Fibroblast of skin of left quadriceps (primary cell): ENCODE results near the gene NTRK1.

ENCODE experiments used
- DNase-seq, 2 experiments: peaks; one replicate each; pipeline ENCODE4 v3.0.0-alpha.2; 2013; ENCODE audit warnings: low read depth in 2 of 2

Gene NTRK1

DNA sequence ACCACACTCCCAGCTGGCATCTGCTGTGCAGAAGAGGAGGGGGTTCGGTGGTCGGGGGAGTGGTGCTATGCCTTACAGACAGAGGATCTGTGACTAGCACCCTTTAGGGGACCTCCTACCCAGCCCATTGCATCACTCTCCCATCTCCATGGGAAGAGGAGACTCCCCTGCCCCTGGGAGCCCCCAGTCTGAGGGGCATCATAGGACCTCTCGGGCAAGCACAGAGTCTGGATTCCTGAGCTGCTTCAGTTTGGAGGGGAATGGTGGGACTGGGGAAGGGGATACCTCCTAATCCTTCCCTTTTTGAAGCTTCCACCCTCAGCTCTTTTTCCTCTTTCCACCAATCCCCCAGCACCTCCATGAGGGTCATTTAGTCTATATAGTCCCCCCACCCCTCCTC lies 3.1 kb upstream of the NTRK1 start:
- DNase-seq = no peak

GRCh38 chr1:156858555-156858956 lies 2.1 kb upstream of the NTRK1 start:
- DNase-seq = no peak

- no peak for DNase-seq
These were observed 1.6 kb upstream of the NTRK1 start, which contains the start of gene INSRR for GRCh38 chr1:156858959-156859522. Gene INSRR, minus strand, starts transcription at chr1:156859117. Its CDS starts 496 bp downstream, at chr1:156858621.

- no peak for DNase-seq
These were observed 1.0 kb upstream of the NTRK1 start for GRCh38 chr1:156859523-156860112.

- DNase-seq = no peak
These were observed 495 bp upstream of the NTRK1 start for GRCh38 chr1:156860113-156860627.

DNA sequence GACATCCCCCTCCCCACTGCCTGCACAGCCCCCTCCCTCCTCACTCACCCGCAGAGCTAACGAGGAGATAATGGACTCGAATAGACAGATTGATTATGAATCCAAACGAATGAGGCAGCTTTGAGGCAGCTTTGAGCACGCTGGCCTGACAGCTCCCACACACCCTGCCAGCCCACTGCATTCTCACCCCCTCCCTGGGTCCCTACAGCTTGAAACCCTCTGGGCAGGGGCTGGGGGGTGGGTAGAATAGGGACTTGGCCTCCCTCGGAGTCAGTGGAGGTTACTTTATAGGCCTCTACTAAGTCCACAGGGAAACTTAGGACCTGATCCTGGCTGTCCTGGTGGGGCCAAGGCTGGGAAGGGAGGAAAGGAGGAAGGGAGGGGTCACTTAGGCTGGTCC lies 1.9 kb downstream of the NTRK1 start:
- no peak for DNase-seq

GRCh38 chr1:156862997-156863599 lies 2.4 kb downstream of the NTRK1 start:
- DNase-seq = no peak

GRCh38 chr1:156863631-156864030 lies 3.0 kb downstream of the NTRK1 start:
- DNase-seq = no peak

- no peak for DNase-seq
These were observed 4.1 kb downstream of the NTRK1 start for GRCh38 chr1:156864796-156865195.

DNA sequence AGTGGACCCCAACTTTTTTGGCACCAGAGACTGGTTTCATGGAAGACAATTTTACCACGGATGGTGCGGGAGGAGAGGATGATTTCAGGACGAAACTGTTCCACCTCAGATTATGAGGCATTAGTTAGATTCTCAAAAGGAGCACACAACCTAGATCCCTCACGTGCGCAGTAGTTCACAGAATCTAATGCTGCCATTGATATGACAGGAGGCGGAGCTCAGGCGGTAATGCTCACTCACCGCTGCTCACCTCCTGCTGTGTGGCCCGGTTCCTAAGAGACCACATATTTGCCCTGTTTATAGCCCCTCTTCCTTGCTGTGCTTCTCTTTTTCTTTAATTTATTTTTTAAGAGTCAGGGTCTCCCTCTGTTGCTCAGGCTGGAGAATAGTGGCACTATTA lies 4.6 kb downstream of the NTRK1 start:
- no peak for DNase-seq

DNA sequence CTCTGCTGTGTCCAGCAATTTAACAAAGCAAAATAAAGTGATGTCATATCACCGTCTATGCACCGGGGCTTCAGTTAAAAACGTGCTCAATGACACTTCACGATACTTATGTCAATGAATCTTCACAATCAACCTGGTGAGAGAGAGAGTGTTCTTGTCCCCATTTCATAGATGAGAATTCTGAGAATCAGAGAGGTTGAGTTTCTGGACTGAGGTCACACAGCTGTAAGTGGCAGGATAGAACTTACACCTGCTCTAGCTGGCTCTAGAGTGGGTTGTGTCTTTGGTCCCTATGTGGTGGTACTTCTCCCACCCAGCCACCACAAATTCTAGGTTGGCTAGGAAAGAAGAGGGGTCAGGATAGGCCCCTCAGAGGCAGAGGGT lies 5.2 kb downstream of the NTRK1 start:
- DNase-seq = no peak

GRCh38 chr1:156866249-156866909 lies 5.7 kb downstream of the NTRK1 start:
- DNase-seq = no peak

DNA sequence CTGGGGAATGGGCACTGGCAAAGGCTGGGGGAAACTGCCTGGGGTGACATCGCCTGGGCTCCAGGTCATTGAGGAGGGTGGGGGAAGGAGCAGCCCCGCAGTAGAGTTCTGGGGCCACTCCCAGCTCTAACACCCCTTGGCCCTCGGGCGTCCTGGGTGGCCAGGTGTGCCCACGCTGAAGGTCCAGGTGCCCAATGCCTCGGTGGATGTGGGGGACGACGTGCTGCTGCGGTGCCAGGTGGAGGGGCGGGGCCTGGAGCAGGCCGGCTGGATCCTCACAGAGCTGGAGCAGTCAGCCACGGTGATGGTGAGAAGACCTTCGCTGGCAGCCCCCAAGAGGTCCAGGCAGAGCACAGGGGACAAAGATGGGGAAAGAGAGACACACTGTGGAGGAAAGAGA lies 7.7 kb downstream of the NTRK1 start:
- DNase-seq = no peak

GRCh38 chr1:156869455-156869854 lies 8.8 kb downstream of the NTRK1 start:
- no peak for DNase-seq

GRCh38 chr1:156873659-156874058 lies 13.0 kb downstream of the NTRK1 start:
- DNase-seq = no peak

DNA sequence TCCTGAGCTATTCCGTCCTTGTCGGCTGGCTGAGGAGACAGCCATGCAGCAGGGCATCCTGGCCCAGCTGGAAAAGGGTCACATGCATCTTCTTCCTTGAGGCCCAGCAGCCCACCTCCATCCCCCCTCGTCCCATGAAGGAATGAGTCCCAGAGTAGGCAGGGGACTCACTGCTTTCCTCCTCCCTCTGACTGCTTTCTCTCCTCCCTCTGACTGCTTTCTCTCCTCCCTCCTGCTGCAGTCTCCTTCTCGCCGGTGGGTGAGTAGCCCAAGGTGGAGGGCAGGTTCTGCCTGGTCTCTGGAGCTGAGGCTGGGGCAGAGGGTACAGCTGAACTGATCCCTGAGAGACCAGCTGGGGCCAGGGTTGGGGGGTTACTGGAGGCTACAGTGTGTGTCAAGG lies 13.5 kb downstream of the NTRK1 start:
- no peak for DNase-seq

DNA sequence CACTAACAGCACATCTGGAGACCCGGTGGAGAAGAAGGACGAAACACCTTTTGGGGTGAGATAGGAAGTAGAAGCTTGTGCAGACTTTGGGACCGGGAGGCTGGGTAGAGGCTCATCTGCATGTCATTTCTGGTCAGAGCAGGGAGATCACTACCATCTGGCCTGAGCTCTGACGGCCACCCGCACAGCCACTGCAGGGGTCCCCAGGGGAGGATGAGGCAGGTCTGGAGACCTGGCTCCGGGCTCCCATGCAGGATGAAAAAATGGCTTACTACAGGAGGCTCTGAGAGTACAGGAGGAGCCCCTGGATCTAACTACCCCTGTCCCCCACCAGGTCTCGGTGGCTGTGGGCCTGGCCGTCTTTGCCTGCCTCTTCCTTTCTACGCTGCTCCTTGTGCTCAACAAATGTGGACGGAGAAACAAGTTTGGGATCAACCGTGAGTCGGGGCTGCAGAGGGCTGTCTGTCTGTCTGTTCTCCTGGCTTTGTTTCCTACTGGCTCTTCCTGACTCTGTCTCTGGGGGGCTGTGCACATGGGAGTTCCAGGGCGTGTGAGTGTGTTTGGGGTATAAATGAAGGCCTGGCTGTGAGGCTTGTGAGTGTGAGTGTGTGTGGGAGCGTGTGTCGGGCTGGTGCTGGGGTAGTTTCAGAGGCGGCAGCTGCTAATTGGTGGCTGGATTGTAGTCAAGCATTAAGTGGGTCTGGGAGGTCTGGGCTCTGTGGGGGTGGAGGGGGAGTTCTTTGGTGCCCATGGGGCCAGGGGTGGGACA lies 14.1 kb downstream of the NTRK1 start:
- no peak for DNase-seq

GRCh38 chr1:156875341-156875615 lies 14.6 kb downstream of the NTRK1 start:
- no peak for DNase-seq

GRCh38 chr1:156876281-156876680 lies 15.6 kb downstream of the NTRK1 start:
- DNase-seq = no peak

DNA sequence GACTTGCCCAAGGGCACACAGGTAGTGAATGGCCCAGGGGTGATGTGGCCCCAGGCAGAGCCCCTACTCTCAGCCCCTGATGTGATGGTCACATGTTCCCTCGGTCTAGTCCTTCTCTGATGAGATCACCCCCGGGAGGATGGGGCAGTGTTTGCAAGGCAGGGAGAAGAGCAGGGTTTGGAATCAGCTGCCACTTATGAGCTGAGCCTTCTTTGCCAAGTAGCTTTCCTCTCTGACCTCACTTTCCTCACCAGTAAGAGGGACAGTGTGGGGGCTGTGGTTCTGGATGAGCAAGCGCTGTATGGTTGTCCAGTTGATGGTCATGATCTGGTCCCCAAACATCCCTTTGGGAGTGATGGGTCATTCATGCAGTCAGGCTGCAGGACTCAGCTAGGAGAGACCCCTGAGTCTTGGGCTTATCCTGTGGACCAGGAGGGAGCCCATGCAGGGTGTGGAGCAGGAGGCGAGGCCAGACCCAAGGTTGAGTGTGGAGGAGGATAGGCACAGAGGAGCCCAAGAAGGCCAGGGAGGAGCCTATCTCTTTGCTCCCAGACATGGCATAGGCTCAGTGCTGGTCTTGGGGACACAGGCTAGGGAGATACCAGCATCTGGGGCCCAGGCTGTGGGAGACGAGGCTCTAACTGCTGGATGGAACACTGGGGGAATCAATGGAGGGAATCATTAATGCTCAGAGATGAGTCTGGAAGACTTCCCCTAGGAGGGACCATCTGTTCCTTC lies 16.9 kb downstream of the NTRK1 start:
- no peak for DNase-seq

DNA sequence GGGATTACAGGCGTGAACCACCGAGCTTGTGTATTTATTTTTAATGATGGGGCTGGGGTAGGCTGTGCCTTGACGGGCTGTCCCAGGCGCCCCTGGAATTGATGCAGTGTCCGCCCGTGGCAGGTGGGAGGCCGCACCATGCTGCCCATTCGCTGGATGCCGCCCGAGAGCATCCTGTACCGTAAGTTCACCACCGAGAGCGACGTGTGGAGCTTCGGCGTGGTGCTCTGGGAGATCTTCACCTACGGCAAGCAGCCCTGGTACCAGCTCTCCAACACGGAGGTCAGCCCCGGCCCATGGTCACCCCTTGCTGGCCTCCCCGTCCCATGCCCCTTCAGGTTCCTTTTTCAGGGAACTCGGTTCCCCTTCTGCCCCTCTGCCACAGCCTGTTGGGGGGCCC lies 19.2 kb downstream of the NTRK1 start:
- no peak for DNase-seq

DNA sequence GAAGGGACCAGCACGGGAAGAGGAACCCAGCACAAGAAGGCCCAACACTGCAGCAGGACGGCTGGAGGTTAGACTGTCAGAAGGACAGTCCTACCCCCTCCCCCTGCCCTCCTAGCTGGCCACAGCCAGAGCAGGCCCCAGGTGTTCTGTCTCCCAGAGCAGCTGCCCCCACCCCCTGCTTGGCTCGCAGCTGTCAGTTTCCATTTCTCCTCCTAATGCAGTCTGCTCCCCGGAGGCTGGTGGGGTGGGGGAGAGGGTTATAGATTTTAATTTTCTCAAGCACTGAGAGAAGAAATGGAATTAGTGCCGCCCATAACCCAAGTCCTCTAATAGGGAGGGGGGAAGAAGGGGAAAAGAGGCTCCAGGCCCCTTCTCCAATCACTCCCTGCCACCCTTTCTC lies 19.8 kb downstream of the NTRK1 start:
- no peak for DNase-seq
